Globus pallidus (tissue), 1 donor: ENCODE results near the gene THSD7A.

Source experiments
- DNase-seq: peaks from one replicate; pipeline ENCODE4 v3.0.0-alpha.2; 2015; ENCODE audit warnings: low spot score

Gene THSD7A

DNA sequence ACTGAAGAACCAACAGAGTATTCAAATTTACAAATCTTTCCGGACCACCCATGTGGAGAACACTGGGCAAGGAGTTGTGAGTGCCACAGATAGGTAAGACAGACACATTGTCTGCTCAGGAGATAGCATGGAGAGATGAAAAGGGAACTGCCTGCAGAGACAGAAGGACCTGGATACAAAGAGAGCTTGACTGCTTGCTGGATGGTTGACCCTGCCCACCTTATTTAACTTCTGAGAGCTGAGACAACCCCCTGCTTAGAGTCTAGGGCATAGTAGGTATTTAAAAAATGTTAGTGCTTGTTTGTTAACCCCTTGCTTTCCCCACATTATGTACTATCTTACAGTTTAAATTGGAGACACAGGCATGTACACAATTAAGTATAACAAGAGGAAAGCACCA is 314.1 kb downstream of the THSD7A start:
- DNase-seq, result no peak

GRCh38 chr7:11516328-11516727 is 315.7 kb downstream of the THSD7A start:
- DNase-seq, result no peak

DNA sequence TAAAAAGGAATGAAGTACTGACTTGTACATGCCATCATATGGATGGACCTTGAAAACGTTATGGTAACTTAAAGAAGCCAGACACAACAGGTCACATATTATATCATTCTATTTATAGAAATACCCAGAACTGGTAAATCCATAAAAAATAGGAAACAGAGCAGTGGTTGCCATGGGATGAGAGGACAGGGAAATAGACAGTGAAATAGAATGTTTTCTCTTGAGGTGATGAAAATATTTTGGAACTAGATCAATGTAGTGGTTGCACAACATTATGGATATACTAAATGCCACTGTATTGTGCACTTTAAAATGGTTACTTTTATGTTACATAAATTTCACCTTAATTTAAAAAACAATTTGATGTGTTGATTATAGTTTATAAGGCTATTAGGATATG is 318.5 kb downstream of the THSD7A start:
- DNase-seq, result no peak

DNA sequence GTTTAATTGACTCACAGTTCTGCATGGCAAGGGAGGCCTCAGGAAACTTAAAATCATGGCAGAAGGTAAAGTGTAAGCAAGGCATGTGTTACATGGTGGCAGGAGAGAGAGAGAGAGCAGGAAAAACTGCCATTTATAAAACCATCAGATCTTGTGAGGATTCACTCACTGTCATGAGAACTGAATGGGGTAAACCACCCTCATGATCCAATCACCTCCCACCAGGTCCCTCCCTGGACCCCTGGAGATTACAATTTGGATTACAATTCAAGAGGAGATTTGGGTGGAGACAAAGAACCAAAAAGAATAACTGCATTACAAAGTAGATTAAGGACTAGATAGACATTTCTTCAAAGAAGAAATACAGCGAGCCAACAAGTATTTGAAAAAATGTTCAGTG is 324.1 kb downstream of the THSD7A start:
- DNase-seq, result no peak

- no peak for DNase-seq
These were observed 325.6 kb downstream of the THSD7A start for GRCh38 chr7:11506417-11506816.

GRCh38 chr7:11505471-11505985 is 326.5 kb downstream of the THSD7A start:
- DNase-seq, result no peak

DNA sequence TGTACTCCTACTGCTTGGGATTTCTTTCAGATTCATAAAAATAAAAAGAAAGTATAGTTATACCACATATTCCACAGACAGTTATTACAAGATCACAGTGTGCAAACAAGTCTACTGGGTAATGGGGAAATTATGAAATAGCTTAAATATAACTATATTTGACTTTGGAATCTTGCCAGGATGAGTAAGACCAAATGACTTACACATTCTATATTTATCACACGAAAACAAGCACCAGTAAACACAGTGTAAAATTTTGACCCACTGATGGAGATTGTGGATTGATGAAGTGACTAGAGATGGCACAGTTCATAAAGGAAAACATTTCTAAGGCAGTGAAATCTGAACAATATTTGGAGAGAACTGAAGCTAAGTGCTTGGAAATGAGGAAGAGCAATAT is 339.7 kb downstream of the THSD7A start:
- DNase-seq, result no peak

DNA sequence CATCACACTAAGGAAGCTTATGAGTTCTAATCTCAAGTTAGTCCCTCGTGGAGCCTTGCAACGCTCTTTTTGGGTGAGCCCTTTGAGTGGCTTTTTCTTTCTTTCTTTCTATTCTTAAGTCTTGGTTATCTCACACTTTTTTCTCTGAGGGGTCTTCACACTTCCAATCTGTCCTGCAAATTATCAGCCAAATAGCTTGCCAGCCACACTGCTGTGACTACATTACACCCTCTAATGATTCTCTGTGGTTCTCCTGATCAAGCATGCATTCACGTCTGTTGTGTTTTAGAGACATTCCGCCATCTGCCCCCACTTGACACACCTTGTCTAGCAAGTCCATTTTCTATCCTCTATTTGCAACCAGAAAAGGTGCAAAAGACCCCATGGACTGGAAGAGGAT is 340.2 kb downstream of the THSD7A start:
- DNase-seq, result no peak

DNA sequence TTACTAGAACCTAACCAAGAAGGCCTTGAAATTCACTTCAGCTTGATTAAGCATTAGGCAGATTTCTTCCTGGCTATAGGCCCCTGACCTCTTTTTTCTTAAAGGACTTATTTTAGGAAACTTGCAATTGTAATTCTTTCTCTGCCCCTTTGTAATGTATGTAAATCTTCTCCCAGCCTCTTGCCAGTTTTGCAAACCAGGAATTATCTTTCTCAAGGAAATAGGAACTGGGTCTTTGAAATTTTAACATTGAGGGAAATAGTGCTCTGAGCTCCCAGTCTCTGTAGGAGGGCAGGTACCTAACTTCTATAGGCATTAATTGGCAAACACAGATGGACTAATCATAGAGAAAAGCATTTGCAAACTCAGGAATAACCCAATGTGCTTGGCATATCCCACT is 342.7 kb downstream of the THSD7A start:
- DNase-seq, result no peak

DNA sequence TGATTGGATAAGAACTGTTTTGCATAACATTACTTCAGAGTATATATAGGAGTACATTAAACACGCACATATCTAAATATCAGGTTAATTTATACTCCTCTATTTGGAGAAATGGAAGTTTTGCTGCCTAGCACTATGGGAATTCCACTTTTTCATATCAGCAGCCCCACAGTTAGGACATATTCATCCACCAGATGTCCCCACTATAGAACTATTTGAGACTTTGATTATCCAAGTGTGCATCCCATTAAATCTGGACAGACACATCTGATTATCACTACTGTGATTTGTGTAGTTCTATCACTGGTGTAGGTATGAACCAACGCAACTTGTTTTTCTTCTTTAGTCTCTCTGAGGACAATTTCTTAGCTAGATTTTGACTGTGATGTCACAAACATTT is 345.7 kb downstream of the THSD7A start:
- DNase-seq, result no peak

- DNase-seq, result no peak
These were observed 346.4 kb downstream of the THSD7A start for GRCh38 chr7:11485636-11486035.

- no peak for DNase-seq
These were observed 351.9 kb downstream of the THSD7A start for GRCh38 chr7:11480143-11480542.

DNA sequence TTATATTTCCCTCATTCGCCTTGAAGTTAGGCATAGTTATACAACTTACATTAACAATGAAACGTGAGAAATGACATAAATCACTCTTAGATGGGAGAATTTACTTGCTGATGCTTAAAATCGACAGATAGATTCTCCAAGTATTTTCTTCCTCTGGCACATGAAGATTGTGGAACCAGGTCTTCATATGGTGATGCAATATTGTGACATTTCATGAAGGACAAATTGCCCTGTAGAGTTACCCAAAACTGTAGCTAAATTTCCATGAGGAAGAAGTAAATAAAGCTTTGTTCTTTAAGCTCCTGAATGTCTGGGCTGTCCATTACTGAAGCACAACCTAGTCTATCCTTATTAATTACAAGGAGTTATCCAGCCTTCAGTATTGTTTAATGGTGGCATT is 353.1 kb downstream of the THSD7A start:
- no peak for DNase-seq

DNA sequence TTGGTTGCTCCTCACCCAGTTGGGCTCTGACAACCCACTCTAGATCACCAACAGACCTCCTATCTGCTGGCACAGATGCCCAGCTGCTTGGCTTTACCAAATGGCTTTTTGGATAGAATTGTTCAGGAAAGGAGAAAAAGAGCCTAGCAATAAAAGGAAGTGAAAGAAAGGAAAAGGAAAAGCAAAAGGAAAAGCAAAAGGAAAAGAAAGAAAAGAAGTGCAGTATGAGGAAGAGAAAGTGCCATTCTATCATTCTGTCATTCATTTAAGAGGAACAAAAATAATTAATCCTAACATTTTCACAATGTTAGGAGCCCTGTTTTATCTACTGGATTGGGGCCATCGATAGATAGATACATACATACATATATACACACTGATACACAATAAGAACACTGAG is 353.6 kb downstream of the THSD7A start:
- no peak for DNase-seq

- DNase-seq, result no peak
These were observed 357.0 kb downstream of the THSD7A start for GRCh38 chr7:11474902-11475585.

DNA sequence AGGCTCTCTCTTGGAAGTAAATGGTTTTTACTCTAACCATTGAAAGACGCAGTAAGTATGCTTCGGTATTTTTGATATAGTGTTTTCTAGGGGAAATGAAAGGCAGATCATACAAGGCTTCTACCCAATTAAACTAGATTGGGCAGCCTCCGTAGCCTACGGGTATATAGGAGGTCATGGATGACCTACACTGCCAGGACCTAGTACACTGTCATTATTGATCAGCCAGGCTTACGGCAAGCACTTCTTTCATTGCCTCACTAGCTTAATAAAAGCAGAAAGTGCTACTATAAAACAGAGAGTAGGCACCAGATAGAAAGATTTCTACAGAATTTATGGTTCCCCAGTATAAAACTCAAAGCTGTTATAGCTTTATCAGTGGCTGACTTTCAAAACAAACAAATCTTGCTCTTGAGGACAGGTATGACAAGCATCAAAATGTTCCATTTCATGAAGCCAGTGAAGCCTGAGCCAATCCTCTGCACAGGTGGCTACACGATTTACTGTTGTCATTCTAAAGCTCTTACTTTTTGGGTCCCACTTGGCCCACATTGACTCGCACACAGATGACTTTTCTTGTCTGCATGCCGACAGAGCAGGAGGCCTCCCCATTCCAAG is 358.1 kb downstream of the THSD7A start:
- DNase-seq, result no peak

- no peak for DNase-seq
These were observed 358.8 kb downstream of the THSD7A start for GRCh38 chr7:11473220-11473619.

GRCh38 chr7:11472646-11473045 is 359.4 kb downstream of the THSD7A start:
- no peak for DNase-seq

GRCh38 chr7:11471255-11471654 is 360.7 kb downstream of the THSD7A start:
- DNase-seq, result no peak

GRCh38 chr7:11469028-11469745 is 362.8 kb downstream of the THSD7A start:
- no peak for DNase-seq

GRCh38 chr7:11466517-11467105 is 365.4 kb downstream of the THSD7A start:
- no peak for DNase-seq

- DNase-seq, result no peak
These were observed 367.4 kb downstream of the THSD7A start for GRCh38 chr7:11464624-11465023.

GRCh38 chr7:11461946-11462345 is 370.1 kb downstream of the THSD7A start:
- DNase-seq, result no peak
